Measurements from ENCODE around the gene NEURL1B.

NEURL1B gene

DNA sequence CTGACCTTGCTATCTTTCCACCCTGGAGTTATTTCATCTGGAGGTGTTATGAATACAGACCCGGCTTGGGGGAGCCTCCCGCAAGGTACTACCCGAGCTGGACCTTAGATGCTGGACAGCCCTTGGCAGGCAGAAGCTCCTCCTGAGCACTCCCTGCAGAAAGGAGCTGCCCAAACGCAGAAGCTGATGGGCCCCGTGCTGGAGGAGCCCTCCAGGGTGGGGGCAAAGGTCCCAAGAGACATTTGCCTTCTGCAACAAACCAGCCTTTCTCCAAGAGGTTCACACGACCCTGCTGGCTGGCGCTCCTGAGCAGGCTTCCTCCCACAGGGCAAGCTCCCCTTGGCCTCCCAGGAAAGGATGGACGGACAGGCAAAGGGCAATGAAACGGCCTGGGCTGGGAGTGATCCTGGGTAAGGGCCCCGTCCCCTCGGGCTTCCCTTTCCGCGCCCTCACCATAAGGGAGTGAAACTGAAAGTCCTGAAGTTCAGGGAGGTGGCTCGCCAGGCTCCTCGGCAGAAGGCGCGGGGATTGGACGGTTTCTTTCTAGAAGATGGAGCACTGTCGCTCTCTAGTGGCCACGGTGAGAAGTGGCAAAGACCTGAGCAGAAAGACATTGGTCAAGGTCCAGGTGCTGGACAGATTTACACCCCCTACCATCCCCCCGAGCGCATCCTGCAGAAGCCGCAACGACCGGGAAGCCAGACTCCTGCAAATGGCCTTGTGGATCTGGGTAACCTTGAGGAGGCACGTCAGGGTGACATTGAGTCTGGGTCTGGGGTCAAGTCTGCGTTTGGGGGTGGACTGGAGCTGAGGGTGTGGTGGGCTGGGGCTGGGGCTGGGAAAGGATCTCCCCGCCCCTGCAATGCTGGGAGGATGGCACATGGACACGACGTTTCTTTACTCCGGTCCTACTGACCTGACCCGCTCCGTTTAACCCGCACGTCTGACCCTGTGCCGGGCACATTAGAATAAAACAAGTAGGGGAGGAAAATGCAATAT lies 56.4 kb downstream of the NEURL1B start:
- H3K4me3 ChIP-seq (ENCODE audit: low read depth, low read length) = peak overlapping the region; percentile 60
- peak; percentile 88 for DNase-seq (ENCODE audit: low read depth)
- TF ChIP-seq, protein P1, sequence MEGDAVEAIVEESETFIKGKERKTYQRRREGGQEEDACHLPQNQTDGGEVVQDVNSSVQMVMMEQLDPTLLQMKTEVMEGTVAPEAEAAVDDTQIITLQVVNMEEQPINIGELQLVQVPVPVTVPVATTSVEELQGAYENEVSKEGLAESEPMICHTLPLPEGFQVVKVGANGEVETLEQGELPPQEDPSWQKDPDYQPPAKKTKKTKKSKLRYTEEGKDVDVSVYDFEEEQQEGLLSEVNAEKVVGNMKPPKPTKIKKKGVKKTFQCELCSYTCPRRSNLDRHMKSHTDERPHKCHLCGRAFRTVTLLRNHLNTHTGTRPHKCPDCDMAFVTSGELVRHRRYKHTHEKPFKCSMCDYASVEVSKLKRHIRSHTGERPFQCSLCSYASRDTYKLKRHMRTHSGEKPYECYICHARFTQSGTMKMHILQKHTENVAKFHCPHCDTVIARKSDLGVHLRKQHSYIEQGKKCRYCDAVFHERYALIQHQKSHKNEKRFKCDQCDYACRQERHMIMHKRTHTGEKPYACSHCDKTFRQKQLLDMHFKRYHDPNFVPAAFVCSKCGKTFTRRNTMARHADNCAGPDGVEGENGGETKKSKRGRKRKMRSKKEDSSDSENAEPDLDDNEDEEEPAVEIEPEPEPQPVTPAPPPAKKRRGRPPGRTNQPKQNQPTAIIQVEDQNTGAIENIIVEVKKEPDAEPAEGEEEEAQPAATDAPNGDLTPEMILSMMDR (IDR thresholded peaks at IDR 0.05; ENCODE audit: low read depth, low read length) = peak; percentile 73
- TF ChIP-seq, protein P2, sequence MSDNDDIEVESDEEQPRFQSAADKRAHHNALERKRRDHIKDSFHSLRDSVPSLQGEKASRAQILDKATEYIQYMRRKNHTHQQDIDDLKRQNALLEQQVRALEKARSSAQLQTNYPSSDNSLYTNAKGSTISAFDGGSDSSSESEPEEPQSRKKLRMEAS (IDR thresholded peaks at IDR 0.05; ENCODE audit: low read depth, low read length) = 0 out of 2 replicates have a peak, but pooled peaks have one; percentile 44
- TF ChIP-seq MYC (IDR thresholded peaks at IDR 0.05; ENCODE audit: low read depth, low read length) (peak; percentile 39; the same call in 1 of the 2 replicates), POLR2A (IDR thresholded peaks at IDR 0.05; ENCODE audit: extremely low read depth, insufficient read length) (no peak)

DNA sequence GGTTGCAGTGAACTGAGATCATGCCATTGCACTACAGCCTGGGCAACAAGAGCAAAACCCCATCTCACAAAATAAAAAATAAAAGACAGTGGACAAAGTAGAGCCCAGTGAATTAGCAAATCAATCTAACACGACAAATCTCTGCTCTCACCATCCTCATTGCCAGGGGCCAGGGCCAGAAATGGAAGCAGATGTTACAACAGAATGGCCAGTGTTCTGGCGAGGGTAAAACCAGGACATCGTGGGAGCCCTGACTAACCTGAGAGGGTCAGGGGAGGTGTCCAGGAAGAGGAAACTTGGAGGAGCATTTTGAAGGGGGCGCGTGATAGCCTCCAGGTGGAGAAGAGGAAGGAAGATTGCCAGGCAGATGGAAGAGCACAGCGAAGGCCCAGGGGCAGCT lies 58.4 kb downstream of the NEURL1B start:
- no peak for DNase-seq (ENCODE audit: low read depth)
- TF ChIP-seq POLR2A (IDR thresholded peaks at IDR 0.05; ENCODE audit: extremely low read depth, insufficient read length) (no peak), MYC (IDR thresholded peaks at IDR 0.05; ENCODE audit: low read depth, low read length) (no peak)
- TF ChIP-seq, protein P2 (IDR thresholded peaks at IDR 0.05; ENCODE audit: low read depth, low read length) = no peak
- TF ChIP-seq, protein P1 (IDR thresholded peaks at IDR 0.05; ENCODE audit: low read depth, low read length) = no peak
- no peak overlapping the region for H3K4me3 ChIP-seq (ENCODE audit: low read depth, low read length)

DNA sequence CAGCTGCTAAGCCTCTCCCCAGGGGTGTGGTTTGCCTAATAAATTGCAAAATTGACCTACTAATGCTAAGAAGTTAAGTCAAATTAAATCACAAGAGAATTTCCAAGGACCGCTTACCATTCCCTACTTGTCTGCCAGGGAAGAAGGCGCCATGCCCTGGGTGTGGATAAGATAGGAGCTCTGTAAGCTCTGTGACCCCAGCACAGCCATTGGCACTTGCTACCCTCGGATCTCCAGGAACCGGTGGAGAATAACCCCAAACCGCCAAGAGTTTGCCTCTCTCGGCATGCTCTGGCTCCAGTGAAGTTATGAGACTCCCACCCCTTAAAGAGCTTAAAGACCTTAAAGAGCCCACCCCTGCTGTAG lies 58.9 kb downstream of the NEURL1B start:
- TF ChIP-seq POLR2A (IDR thresholded peaks at IDR 0.05; ENCODE audit: extremely low read depth, insufficient read length) = no peak
- TF ChIP-seq, protein P1 (IDR thresholded peaks at IDR 0.05; ENCODE audit: low read depth, low read length) = no peak
- TF ChIP-seq, protein P2 (IDR thresholded peaks at IDR 0.05; ENCODE audit: low read depth, low read length) = no peak
- no peak for TF ChIP-seq MYC (IDR thresholded peaks at IDR 0.05; ENCODE audit: low read depth, low read length)
- no peak for DNase-seq (ENCODE audit: low read depth)
- no peak overlapping the region for H3K4me3 ChIP-seq (ENCODE audit: low read depth, low read length)

DNA sequence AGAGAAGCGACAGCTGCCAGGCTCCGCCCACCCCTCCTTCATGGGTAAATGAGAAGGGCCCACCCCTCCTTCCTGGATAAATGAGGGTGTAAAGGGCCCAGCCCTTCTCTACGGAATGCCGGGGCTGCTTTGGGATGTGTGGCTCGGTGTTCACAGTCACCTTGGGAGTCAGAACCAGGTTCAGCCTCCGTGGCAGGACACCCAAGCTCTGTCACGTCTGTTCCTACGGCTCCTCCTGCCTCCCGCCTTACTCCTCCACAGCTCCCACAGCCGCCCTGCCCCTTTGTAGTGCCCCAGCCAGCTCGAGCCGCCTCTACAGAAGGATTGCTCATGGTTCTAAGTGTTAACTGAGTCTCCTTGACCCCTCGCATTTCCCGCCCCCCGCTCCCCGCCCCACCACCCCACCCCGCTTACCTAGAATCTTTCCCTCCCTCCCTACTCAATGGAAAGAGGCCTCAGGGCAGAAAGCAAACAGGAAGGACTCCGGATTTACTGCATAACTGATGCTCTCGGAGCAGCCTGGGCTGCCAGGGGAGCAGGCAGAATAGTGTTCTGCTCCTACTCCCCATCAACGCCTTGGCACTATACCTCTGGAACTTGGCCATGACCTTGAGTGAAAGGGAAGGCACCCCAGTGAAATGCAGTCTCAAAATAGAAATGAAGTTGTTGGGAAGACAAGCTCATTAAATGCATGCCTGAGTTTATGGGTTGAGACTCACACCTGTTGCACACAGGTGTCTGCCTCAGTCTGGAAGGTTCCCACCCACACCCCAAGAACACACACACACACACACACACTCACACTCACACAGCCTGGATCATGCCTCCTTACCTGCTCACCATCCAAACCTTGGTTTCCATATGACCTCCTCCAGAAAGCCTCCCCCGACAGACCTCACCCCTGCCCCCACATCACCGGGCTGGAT lies 59.6 kb downstream of the NEURL1B start:
- no peak for DNase-seq (ENCODE audit: low read depth)
- no peak overlapping the region for H3K4me3 ChIP-seq (ENCODE audit: low read depth, low read length)
- TF ChIP-seq, protein P1 (IDR thresholded peaks at IDR 0.05; ENCODE audit: low read depth, low read length) = no peak
- TF ChIP-seq MYC (IDR thresholded peaks at IDR 0.05; ENCODE audit: low read depth, low read length) (no peak), POLR2A (IDR thresholded peaks at IDR 0.05; ENCODE audit: extremely low read depth, insufficient read length) (no peak)
- TF ChIP-seq, protein P2 (IDR thresholded peaks at IDR 0.05; ENCODE audit: low read depth, low read length) = no peak

DNA sequence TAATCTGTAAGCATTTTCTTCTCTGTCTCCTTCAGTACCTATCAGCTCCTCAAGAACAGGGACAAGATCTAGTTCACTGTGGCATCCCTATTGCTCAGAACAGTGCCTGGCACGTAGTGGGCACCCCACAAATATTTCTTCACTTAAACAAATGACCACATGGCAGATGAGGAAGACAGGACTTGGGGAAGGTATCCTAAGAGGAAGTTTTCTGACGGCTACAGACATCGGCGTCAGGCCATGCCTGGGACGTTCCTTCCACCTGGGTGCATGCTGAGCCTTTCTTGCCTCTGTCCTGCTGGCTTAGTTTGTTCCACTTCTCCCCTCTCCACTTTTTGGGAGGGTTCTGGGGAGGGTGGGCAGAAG lies 60.2 kb downstream of the NEURL1B start:
- DNase-seq (ENCODE audit: low read depth) = no peak
- H3K4me3 ChIP-seq (ENCODE audit: low read depth, low read length) = no peak overlapping the region
- TF ChIP-seq MYC (IDR thresholded peaks at IDR 0.05; ENCODE audit: low read depth, low read length) (no peak), POLR2A (IDR thresholded peaks at IDR 0.05; ENCODE audit: extremely low read depth, insufficient read length) (no peak)
- TF ChIP-seq, protein P1 (IDR thresholded peaks at IDR 0.05; ENCODE audit: low read depth, low read length) = no peak
- TF ChIP-seq, protein P2 (IDR thresholded peaks at IDR 0.05; ENCODE audit: low read depth, low read length) = no peak
